H9 (cell line): ENCODE results near the gene AMY2B. TPM values are rescaled to one million over a fixed set of nuclear protein-coding genes. Genes with fewer than 3 reads are reported as not detected.

Experiments used
- DNase-seq: peaks from one replicate; pipeline ENCODE4 v3.0.0-alpha.2; 2017
- H2AFZ ChIP-seq: one replicate; pipeline ENCODE4 v1.6.1; 2013; ENCODE audit warnings: mild to moderate bottlenecking, low read length, control low read depth, moderate library complexity
- H2AK5ac ChIP-seq: 2 replicates; pipeline ENCODE4 v1.6.1; 2013; ENCODE audit warnings: low read length, control low read depth, mixed read lengths; ENCODE audit not compliant: insufficient read length
- H2BK120ac ChIP-seq: one replicate; pipeline ENCODE4 v1.6.1; 2013; ENCODE audit warnings: low read depth, mild to moderate bottlenecking, low read length, control low read depth, inconsistent platforms; ENCODE audit not compliant: poor library complexity, severe bottlenecking
- H2BK12ac ChIP-seq: 2 replicates; pipeline ENCODE4 v1.6.1; 2013; ENCODE audit warnings: low read length, control low read depth, mixed read lengths, low read depth; ENCODE audit not compliant: insufficient read length
- H2BK15ac ChIP-seq: 2 replicates; pipeline ENCODE4 v1.6.1; 2013; ENCODE audit warnings: low read depth, low read length, control low read depth
- H2BK20ac ChIP-seq: one replicate; pipeline ENCODE4 v1.6.1; 2013; ENCODE audit warnings: low read depth, mild to moderate bottlenecking, low read length, control low read depth, inconsistent platforms; ENCODE audit not compliant: poor library complexity, severe bottlenecking
- H2BK5ac ChIP-seq: 2 replicates; pipeline ENCODE4 v1.6.1; 2013; ENCODE audit warnings: low read length, control low read depth, mixed read lengths; ENCODE audit not compliant: insufficient read length
- H3K14ac ChIP-seq: 2 replicates; pipeline ENCODE4 v1.6.1; 2013; ENCODE audit warnings: low read length, control low read depth; ENCODE audit not compliant: insufficient read depth
- H3K18ac ChIP-seq: 2 replicates; pipeline ENCODE4 v1.6.1; 2013; ENCODE audit warnings: low read depth, mild to moderate bottlenecking, mixed read lengths, low read length, control low read depth; ENCODE audit not compliant: insufficient read length
- H3K23ac ChIP-seq: 2 replicates; pipeline ENCODE4 v1.6.1; 2013; ENCODE audit warnings: low read length, control low read depth, mixed read lengths, low read depth; ENCODE audit not compliant: insufficient read length
- H3K23me2 ChIP-seq: 2 replicates; pipeline ENCODE4 v1.6.1; 2013; ENCODE audit warnings: low read depth, mild to moderate bottlenecking, mixed read lengths, low read length, control low read depth; ENCODE audit not compliant: insufficient read length, poor library complexity, severe bottlenecking
- H3K27ac ChIP-seq: 2 replicates; pipeline ENCODE4 v1.5.1; 2013; ENCODE audit warnings: low read length, control low read depth, mixed read lengths, low read depth; ENCODE audit not compliant: insufficient read length
- H3K27me3 ChIP-seq: 2 replicates; pipeline ENCODE4 v1.6.1; 2013; ENCODE audit warnings: low read length, control low read depth, inconsistent platforms; ENCODE audit not compliant: insufficient read depth
- H3K4ac ChIP-seq: 2 replicates; pipeline ENCODE4 v1.6.1; 2013; ENCODE audit warnings: low read depth, mild to moderate bottlenecking, control low read depth, inconsistent platforms, low read length, moderate library complexity
- H3K4me1 ChIP-seq: 2 replicates; pipeline ENCODE4 v1.6.1; 2013; ENCODE audit warnings: low read length, control low read depth, inconsistent platforms; ENCODE audit not compliant: insufficient read depth
- H3K4me2 ChIP-seq: 2 replicates; pipeline ENCODE4 v1.6.1; 2013; ENCODE audit warnings: low read length, control low read depth, mixed read lengths; ENCODE audit not compliant: insufficient read length, insufficient read depth
- H3K56ac ChIP-seq: 2 replicates; pipeline ENCODE4 v1.6.1; 2013; ENCODE audit warnings: low read depth, mild to moderate bottlenecking, mixed read lengths, low read length, control low read depth; ENCODE audit not compliant: insufficient read length
- H3K79me1 ChIP-seq: 2 replicates; pipeline ENCODE4 v1.6.1; 2013; ENCODE audit warnings: low read depth, mild to moderate bottlenecking, moderate library complexity, low read length, control low read depth, inconsistent platforms; ENCODE audit not compliant: insufficient read depth, poor library complexity, severe bottlenecking
- H3K79me2 ChIP-seq: 2 replicates; pipeline ENCODE4 v1.6.1; 2013; ENCODE audit warnings: low read length, control low read depth, inconsistent platforms; ENCODE audit not compliant: insufficient read depth
- H3K9ac ChIP-seq: 2 replicates; pipeline ENCODE4 v1.6.1; 2013; ENCODE audit warnings: low read length, control low read depth, mixed read lengths; ENCODE audit not compliant: insufficient read length; ENCODE audit errors: extremely low read depth
- H3K9me3 ChIP-seq: one replicate; pipeline ENCODE4 v1.6.1; 2013; ENCODE audit warnings: low read depth, low read length, inconsistent platforms; ENCODE audit not compliant: control insufficient read depth
- H3T11ph ChIP-seq: one replicate; pipeline ENCODE4 v1.6.1; 2013; ENCODE audit warnings: mild to moderate bottlenecking, low read length, control low read depth, inconsistent platforms
- H4K20me1 ChIP-seq: one replicate; pipeline ENCODE4 v1.6.1; 2013; ENCODE audit not compliant: control insufficient read depth, insufficient read length, insufficient read depth
- H4K5ac ChIP-seq: 2 replicates; pipeline ENCODE4 v1.6.1; 2013; ENCODE audit warnings: low read depth, mild to moderate bottlenecking, mixed read lengths, low read length, control low read depth; ENCODE audit not compliant: insufficient read length
- H4K8ac ChIP-seq: replicated peaks from 2 replicates; pipeline ENCODE4 v1.6.1; 2013; ENCODE audit warnings: low read length, control low read depth, mixed read lengths, low read depth; ENCODE audit not compliant: insufficient read length
- H4K91ac ChIP-seq: 2 replicates; pipeline ENCODE4 v1.6.1; 2013; ENCODE audit warnings: low read depth, mild to moderate bottlenecking, moderate library complexity, mixed read lengths, low read length, control low read depth; ENCODE audit not compliant: insufficient read length
- H3K27ac Mint-ChIP-seq, 3 experiments: 2 replicates in 2 of 3; 3 replicates in 1 of 3; pipeline ENCODE4 v1.8.0; 2020 to 2021; ENCODE audit warnings: mixed read lengths in 3 of 3, mild to moderate bottlenecking in 1 of 3, moderate library complexity in 1 of 3
- H3K27me3 Mint-ChIP-seq: 2 replicates; pipeline ENCODE4 v1.8.0; 2021; ENCODE audit warnings: low read depth, mild to moderate bottlenecking, moderate library complexity, mixed read lengths
- H3K36me3 Mint-ChIP-seq, 3 experiments: 2 replicates in 2 of 3; 3 replicates in 1 of 3; pipeline ENCODE4 v1.8.0; 2020 to 2021; ENCODE audit warnings: low read depth in 3 of 3, mixed read lengths in 3 of 3; ENCODE audit not compliant: insufficient read depth in 1 of 3
- H3K4me1 Mint-ChIP-seq, 2 experiments: 2 replicates each; pipeline ENCODE4 v1.8.0; 2020; ENCODE audit warnings: mixed read lengths in 2 of 2
- H3K4me3 Mint-ChIP-seq, 2 experiments: 2 replicates in 1 of 2; 3 replicates in 1 of 2; pipeline ENCODE4 v1.8.0; 2020 to 2021; ENCODE audit warnings: mild to moderate bottlenecking in 2 of 2, mixed read lengths in 2 of 2, moderate library complexity in 1 of 2
- H3K9me3 Mint-ChIP-seq, 2 experiments: 2 replicates in 1 of 2; 3 replicates in 1 of 2; pipeline ENCODE4 v1.8.0; 2020; ENCODE audit warnings: mild to moderate bottlenecking in 2 of 2, mixed read lengths in 2 of 2, moderate library complexity in 1 of 2
- CTCF ChIP-seq: fragments of 200-600 bp; sonication (generic); conservative IDR thresholded peaks from 3 replicates; pipeline ENCODE4 v1.8.0; 2021; ENCODE audit warnings: antibody characterized with exemption, mild to moderate bottlenecking
- WGBS: extraction: QIAGEN DNeasy Blood & Tissue Kit; methylation state at CpG from one replicate; pipeline ENCODE4 v1.1.7; 2013; ENCODE audit warnings: missing lambda C conversion rate, low lambda C conversion rate, mixed read lengths; ENCODE audit not compliant: insufficient read length; ENCODE audit errors: extremely low coverage; 5-methylcytosine and 5-hydroxymethylcytosine counted together
- total RNA-seq: library from RNA; stranded (reverse); gene quantifications from 2 replicates; pipeline ENCODE4 v1.2.1, GENCODE V29; 2021

Gene AMY2B
- total RNA-seq, 1 experiment from 2014 or later, result 0.90 TPM

DNA sequence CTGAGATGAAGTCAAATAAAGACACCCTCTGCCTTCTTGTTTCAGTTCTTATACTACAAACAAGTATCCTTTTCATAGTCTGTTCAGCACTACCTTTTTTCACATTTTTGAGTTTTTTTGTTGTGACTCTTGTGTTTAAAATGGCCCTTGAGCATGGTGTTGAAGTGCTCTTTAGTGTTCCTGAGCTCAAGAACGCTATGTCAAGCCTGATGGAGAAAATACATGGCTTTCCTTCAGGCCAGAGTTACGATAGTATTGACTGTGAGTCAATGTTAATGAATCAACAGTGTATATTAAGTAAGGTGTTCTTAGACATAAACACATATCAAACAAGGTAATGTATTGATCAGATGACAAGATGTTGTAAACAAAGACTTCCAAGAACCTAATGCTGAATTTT is 33.2 kb upstream of the AMY2B start:
- Mint-ChIP-seq H3K4me3 (no peak overlapping the region), H3K4me1 (no peaks in the 10 kb centered on the region), H3K27ac (no peak overlapping the region), H3K9me3 (no peaks in the 10 kb centered on the region), H3K36me3 (peaks cover 5 to 48% (median 45%) of the 10 kb centered on the region in 3 experiments; a peak in 6 of 7 replicates), H3K27me3 (no peaks in the 10 kb centered on the region)
- Histone ChIP-seq H3T11ph (no peak overlapping the region), H3K56ac (no peak overlapping the region), H2BK120ac (no peak overlapping the region), H4K8ac (no peak overlapping the region), H4K5ac (no peak overlapping the region), H2AK5ac (no peak overlapping the region), H3K9ac (no peak overlapping the region), H2BK15ac (no peak overlapping the region), H2BK20ac (no peak overlapping the region), H3K27me3 (no peaks in the 10 kb centered on the region), H4K20me1 (no peaks in the 10 kb centered on the region), H3K79me1 (no peaks in the 10 kb centered on the region), H3K9me3 (no peaks in the 10 kb centered on the region), H2AFZ (no peak overlapping the region), H3K4ac (no peak overlapping the region), H3K27ac (no peak overlapping the region), H4K91ac (no peak overlapping the region), H3K4me2 (no peak overlapping the region), H3K79me2 (no peaks in the 10 kb centered on the region), H3K14ac (no peak overlapping the region), H2BK5ac (no peak overlapping the region), H2BK12ac (no peak overlapping the region), H3K23ac (no peak overlapping the region), H3K18ac (no peak overlapping the region), H3K23me2 (no peaks in the 10 kb centered on the region), H3K4me1 (no peaks in the 10 kb centered on the region)
- no peak for DNase-seq
- no CpG with 5 or more reads among the region's 2 CpGs for WGBS
- no peak for TF ChIP-seq CTCF
